Endothelial cell of umbilical vein (primary cell): ENCODE measurements around the gene ZBTB14.

Experiments
- CTCF ChIP-seq, 2 donors: IDR thresholded peaks; 1 replicate in 1 of 2; 2 replicates in 1 of 2; pipeline ENCODE4 v1.5.1; 2011; ENCODE audit warnings: low read length in 2 of 2, mild to moderate bottlenecking in 2 of 2, moderate library complexity in 2 of 2, control low read depth in 1 of 2, inconsistent platforms in 1 of 2, low read depth in 1 of 2; ENCODE audit not compliant: insufficient read depth in 1 of 2; ENCODE audit errors: extremely low read depth in 1 of 2
- POLR2A ChIP-seq: IDR thresholded peaks from 2 replicates; pipeline ENCODE4 v1.6.1; 2012; ENCODE audit warnings: low read depth, mild to moderate bottlenecking, control low read depth, low read length

DNA sequence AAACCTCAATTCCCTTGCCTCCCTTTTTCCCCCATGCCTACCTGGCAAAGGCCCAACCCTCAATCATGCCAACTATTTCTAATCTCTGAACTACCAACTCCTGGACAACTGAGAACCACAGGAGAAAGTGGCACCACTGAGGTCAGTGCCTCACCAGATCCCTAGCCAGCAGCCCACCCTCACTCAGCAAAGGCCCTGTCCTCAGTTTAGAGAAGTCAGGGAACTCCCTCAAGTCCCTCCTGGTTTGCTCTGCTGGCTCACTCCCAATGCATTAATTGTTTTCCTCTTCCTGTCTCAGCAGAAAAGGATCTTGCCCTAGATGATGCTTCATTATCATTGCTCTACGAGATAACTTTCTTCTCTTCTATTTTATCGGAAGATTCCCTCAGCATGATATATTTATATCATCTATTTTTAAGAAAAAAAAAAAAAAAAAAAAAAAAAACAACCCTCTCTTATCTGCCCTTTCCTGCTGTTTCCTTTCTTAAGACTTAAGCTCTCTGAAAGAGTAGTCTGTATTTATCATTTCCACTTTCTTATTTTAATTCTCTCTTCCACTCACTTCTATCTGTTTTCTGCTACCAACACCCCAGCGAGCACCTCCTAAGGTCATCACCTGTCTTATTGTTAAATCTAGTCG, 22.7 kb upstream of the ZBTB14 start:
- TF ChIP-seq CTCF (IDR thresholded peaks at IDR 0.05; ENCODE audit: extremely low read depth in 1 of 2, insufficient read depth in 1 of 2, low read depth in 1 of 2, low read length in 2 of 2) (no peak), POLR2A (no peak)
